ENCODE data around the gene SMAP2.

The SMAP2 gene

DNA sequence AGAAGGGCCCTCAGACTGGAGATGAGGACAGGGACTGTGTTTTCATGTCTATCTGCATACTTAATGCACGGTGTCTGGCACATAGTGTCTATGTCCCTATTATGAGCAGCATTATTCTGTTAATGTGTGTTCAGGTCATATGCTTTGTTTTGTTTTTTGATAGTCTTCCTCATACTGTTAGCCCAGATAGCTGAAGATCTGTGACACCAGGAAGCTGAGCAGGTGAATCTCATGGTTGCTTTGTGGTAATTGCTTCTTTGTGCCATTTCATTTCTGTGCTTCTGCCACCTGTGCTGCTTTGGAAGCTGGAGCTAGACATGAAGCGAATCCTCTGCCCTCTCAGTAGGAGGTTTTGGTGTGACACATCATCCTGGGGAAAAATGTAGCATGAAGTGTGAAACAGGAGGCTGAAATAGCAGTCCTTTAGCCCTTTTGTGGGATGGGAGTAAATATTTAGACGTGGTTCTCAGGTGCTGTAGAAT is 15.8 kb downstream of the SMAP2 start:
- in situ Hi-C loops (cut with HindIII; ENCODE audit: low sequenced_read_pairs) = no loop called here

DNA sequence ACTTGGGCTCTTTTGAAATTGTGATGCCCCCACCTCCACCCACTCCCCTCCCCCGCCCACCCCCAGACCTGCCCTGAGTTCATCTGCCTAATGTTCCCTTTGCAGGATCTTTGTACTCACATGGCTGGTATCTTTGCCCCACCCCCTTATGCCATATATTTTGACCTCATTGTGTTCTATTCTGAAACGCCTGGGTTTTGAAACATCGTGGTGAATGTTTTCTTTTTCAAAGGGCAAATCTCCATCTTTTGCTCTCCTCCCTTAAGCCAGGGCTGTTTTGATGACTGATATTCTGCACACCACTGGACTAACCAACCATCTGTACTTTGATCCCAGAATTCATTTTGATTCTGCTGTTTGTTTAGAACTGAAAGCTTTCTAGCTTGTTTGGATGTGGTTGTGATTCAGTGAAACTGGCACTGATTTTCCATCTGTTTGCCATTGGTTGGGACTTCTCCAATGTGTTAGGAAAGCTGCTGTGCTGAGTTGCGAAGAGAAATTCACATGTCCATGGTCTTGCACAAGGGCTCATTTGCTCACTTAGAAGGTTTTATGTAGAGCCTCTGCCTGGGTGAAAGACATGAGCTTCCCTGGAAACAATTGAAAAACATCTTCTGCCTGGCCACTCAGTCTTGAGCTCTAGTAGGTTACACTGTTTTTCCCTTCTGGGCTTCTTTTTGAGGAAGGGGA is 16.5 kb downstream of the SMAP2 start:
- in situ Hi-C loops (cut with HindIII; ENCODE audit: low sequenced_read_pairs) = loop anchor here (10.0 kb wide), 1 partner anchor 115 kb away; no protein-coding TSS in a partner anchor

DNA sequence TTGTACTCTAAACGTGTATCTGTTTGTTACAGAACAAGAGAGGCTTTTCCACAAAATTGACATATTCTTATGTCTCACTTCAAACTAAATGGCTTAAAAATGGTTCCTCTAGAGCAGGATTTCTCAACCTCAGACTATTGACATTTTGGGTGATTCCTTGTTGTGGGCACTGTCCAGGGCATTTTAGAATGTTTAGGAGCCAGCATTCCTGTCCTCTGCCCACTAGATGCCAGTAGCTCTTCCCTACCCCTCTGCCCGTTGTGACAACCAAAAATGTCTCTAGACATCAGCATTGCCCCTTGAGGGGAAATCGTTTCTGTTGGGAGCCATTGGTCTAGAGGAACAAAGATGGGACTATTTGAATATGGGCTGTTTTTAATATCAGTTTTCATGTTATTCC is 17.3 kb downstream of the SMAP2 start:
- in situ Hi-C loops (cut with HindIII; ENCODE audit: low sequenced_read_pairs) = loop anchor here (10.0 kb wide), 1 partner anchor 116 kb away; no protein-coding TSS in a partner anchor

DNA sequence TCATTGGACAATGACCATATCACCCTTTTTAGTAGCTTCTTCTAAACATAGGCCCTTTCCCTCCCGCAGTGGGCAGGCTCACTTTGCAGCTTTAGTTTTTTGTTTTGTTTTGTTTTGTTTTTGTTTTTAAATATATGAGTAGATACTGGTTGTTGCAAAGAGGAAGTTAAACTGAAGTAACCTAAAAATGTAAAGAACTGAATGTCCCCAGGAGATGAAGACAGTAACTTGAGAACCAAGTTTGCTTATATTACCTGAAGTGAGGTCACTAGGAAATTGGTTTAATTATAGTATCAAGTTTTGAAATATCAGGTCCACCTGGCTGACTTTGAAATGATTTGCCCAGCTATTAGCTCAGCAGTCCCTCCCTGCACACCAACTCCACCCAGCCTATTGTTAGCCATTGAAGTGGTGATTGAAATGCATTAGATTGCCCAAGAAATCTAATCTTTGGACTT is 18.2 kb downstream of the SMAP2 start:
- in situ Hi-C loops (cut with HindIII; ENCODE audit: low sequenced_read_pairs) = loop anchor here (10.0 kb wide), 1 partner anchor 117 kb away; no protein-coding TSS in a partner anchor

DNA sequence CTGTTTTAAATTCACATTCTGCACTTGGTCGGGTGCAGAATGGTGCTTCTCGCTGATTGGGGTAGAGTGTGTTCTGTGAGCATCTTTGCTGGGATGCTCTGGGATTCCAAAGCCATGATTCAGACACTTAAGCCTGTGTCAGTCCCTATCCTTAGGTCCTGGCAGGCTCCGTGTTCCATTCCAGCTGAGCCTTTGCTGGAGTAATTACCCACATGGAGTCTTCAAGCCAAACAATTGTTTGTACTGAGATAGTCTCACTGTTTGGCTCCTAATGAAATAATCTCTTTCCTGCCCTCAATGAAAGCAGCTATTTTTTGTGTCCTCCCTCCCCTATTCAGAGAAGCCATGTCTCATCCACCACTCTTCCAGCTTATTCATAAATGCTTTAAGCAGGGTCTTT is 18.7 kb downstream of the SMAP2 start:
- in situ Hi-C loops (cut with HindIII; ENCODE audit: low sequenced_read_pairs) = loop anchor here (10.0 kb wide), 1 partner anchor 117 kb away; no protein-coding TSS in a partner anchor

DNA sequence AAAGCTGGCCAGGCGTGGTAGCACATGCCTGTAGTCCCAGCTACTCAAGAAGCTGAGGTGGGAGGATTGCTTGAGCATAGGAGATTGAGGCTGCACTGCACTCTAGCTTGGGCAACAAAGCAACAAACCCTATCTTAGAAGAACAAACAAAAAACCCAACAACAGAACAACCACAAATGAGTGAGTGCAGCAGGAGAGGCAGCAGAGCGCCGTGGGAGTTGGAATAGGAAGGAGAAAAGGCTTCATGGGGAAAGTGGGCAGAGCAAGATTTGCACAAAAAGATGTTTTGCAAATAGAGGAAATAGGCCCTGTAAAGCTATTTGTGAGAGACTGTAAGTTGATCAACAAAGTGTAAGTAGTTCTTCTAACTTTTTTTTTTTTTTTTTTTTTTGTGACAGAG is 19.6 kb downstream of the SMAP2 start:
- in situ Hi-C loops (cut with HindIII; ENCODE audit: low sequenced_read_pairs) = loop anchor here (10.0 kb wide), 1 partner anchor 118 kb away; no protein-coding TSS in a partner anchor

DNA sequence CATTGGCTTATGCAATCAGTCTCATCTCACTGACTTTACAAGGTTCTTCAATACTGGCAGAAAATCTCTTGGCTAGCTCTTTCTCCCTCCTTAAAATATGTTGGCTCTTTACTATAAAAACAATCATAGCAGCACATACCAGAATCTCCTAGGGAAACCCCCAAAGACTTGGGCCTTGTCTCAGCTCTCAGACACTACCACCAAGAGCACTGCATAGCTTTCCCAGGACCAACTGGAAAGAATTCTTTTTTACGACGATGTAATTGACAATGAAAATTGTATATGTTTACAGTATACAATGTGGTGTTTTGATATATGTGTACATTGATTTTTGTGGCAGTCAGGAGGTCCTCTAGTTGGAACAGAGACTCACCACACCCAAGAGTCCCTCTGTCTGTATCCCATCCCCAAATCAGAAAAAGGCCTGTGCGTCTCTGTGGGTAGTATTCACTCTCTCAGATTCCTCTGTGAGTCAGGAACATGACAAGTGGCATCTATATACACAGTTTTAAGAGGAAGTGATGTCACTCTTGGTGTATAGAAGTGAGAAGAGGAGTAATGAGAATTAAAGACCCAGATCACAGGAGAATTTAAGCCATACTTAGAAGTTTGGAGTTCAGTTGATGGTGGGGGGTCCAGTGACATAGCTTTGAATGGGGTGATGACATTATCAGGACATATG is 21.1 kb downstream of the SMAP2 start:
- in situ Hi-C loops (cut with HindIII; ENCODE audit: low sequenced_read_pairs) = loop anchor here (10.0 kb wide), 1 partner anchor 120 kb away; no protein-coding TSS in a partner anchor

DNA sequence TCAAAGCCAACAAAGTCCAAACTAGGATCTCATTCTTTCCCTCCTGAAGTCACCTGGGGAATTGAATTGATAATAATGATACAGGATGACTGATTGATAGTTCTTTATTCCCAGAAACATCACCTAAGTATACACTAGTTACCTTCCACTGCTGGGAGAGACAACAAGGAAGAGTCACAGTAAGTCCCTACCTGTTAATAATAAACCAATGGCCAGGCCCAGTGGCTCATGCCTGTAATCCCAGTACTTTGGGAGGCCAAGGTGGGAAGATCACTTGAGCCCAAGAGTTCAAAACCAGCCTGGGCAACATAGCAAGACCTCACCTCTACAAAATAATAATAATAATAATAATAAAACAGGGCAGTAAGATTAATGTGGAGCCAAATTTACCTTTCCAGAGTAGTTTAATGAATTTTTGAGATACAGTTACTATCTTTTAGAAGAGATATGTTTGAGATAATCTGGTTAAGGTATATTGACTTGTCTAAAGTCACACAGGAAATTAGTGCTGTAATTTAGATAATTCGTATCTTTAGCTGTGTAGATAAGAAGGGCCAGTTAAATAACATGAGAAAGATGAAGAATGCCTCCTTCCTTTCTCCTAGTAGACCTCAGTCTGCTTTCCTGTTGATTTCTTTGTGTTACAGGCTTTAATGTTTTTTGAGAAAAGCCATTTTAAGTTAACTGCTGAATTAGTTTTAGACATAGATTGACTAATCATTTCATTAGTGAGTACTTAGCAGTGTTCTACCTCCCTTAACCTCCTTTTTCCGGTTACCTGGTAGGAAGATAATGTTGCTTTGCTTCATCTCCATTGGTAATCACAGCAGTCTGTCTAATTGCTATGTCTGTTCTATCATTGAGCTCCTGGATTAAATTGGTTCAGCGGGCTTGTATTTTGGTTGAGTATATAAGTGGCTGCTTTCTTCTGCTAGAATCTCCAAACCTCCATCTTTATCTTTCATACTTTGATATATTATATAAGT is 22.0 kb downstream of the SMAP2 start:
- in situ Hi-C loops (cut with HindIII; ENCODE audit: low sequenced_read_pairs) = loop anchor here (10.0 kb wide), 1 partner anchor 121 kb away; no protein-coding TSS in a partner anchor

DNA sequence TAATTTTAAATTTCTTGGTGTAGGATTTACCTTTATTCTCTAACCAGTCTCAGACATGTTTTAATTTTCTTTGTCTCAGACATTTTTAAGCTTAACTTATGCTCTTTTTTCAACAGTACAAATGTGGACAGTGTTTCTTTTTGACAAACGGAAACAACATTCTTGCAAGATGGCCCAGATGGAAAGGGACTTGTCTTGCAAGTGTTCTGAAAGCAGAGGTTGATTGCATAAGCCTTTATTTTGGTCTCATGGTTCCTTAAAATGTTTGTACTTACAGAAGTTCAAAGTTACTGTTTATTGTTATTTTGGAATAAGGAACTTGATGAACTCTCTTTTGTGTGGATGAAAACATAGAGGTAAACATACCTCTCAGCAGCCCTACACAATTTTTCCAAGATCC is 22.9 kb downstream of the SMAP2 start:
- in situ Hi-C loops (cut with HindIII; ENCODE audit: low sequenced_read_pairs) = loop anchor here (10.0 kb wide), 1 partner anchor 122 kb away; no protein-coding TSS in a partner anchor

DNA sequence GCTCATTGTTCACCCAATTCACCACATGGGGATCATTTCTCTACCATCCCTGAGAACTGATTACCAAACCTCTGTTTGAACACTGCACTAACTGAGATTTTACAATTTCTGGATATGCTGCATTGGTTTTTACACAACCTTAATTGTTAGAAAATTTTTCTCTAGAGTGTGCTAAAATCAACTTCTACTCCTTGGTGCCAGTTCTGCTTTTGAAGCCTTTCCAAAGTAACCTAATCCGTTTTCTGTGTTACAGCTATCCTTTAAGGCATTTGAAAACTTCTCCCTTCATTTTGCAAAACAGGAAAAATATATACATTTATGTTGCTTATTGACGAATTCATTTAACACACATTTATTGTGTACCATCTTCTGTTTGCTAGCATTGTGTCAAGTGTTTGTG is 23.7 kb downstream of the SMAP2 start:
- in situ Hi-C loops (cut with HindIII; ENCODE audit: low sequenced_read_pairs) = loop anchor here (10.0 kb wide), 1 partner anchor 122 kb away; no protein-coding TSS in a partner anchor

DNA sequence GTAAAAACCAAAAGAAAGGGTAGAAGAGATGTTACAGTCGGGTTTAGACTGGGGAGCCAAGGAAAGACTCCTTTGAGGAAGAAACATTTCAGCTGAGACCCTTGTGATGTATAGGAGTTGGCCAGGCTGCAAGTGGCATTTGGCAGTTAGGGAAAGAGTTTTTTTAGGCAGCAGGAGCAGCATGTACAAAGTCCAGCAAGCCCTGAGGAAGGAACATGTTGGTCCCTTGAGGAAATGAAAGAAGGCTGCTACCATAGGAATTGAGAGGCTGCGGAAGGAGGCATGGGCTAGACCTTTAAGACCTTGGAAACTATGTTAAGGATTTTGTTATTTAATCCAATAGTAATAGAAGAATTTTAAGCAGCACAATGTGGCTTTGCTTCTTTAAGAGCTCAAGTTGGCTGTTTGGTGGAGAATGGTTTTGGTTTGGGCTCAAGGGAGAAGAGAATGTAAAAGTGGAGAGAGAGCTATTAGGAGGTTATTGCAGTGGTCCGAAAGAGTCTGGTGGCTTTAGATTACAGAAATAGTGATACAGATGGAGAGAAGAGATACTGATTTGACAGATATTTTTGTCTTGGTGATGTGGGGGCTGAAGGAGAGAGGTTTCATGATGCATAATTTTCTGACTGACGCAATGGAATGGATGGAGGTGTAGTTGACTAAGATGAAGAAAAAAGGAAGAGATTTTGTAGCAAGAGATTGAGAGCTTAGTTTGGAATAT is 26.6 kb downstream of the SMAP2 start:
- in situ Hi-C loops (cut with HindIII; ENCODE audit: low sequenced_read_pairs) = loop anchor here (10.0 kb wide), 1 partner anchor 125 kb away; no protein-coding TSS in a partner anchor

DNA sequence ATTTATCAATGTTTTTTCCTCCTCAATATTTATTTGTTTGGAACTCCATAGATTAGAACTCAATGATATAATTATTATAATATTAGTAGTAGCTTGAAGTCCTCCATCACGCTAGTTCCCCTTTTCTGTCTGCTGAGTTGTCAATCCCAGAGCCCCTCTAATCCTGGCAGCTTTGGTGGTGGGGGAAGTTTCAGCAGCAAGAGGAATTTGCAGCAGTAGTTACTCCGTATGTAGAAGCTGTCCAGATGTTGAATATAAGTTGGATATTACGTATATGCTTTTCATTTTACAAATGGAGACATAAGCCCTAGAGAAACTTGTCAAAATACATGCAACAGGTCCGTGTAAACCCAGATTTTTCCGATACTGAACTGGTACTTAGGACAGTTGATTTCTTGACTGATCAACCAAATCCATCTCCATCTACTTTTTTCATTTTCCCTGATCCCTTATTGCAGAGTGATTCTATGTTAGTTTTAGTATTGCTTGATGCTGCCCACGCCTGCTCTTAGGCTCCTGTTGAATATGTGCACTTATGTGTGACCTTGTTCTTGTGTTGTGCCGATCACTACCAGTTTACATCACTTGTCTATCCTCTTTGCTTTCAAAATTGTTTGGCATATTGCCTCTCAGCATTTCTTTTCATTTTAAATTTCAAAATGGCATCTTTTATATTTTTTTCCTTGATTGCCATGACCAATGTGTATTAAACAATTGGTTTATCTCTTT is 28.1 kb downstream of the SMAP2 start:
- in situ Hi-C loops (cut with HindIII; ENCODE audit: low sequenced_read_pairs) = no loop called here

DNA sequence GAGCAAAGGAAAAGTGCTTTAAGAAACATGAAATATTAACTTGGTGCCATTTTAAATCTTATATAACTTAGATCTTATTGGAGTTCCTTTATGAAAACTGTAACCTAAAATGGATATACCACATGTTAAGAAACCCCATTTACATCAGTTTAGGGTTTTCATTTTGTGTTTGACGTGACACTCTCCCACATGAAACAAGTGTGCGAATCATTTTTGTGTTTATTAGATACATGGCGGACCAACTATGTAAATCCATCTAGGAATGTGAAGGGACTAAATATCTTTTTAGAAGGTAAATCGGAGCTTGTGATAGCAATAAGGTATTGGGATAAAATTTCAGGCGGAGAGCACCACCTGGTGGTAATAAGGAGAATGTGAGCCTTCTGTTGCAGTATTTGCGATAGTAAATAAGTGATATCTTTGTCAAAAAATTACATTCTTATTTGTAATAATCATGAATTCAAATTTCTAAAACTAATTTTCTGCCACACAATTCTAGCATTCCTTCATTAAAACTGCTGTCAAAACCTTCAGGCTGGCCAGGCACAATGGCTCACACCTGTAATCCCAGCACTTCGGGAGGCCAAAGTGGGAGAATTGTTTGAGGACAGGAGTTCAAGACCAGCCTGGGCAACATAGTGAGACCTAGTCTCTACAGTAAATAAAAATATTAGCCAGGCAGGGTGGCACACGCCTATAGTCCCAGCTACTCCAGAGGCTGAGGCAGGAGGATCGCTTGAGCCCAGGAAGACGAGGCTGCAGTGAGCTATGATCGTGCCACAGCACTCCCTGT is 31.3 kb downstream of the SMAP2 start:
- in situ Hi-C loops (cut with HindIII; ENCODE audit: low sequenced_read_pairs) = no loop called here

DNA sequence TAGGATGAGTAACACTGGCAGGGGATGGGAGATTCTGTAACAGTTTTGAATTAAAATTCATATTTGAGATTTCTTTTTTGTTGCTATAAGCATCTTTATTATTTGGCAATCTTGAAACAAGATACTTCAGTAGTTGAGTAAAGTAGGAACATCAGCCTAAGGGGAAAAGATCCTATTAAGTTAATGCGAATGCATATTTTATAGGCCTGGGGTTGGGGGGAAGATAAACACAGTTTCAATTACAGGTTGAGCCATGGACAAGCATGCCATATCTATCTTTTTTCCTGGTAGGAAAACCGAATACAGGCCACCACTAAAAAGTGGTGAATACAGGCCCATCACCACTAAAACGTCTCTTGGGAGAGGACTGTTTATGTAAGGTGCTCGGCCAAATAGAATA is 32.3 kb downstream of the SMAP2 start:
- in situ Hi-C loops (cut with HindIII; ENCODE audit: low sequenced_read_pairs) = no loop called here

DNA sequence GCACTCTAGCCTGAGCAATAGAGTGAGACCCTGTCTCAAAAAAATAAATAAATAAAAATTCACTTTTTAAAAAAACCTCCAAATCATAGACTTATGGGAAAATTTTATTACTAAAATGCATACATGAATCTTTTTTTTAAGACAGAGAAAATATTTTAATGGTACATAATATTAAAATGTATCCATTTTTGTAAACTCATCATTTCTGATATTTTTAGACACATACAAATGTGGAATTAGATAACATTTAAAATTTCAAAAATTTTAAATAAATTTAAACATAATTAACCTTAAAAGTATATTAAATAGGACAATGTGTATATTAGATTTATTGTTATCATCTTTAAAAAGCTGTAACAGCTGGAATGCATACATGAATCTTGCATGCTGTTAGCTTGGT is 33.9 kb downstream of the SMAP2 start:
- in situ Hi-C loops (cut with HindIII; ENCODE audit: low sequenced_read_pairs) = no loop called here

DNA sequence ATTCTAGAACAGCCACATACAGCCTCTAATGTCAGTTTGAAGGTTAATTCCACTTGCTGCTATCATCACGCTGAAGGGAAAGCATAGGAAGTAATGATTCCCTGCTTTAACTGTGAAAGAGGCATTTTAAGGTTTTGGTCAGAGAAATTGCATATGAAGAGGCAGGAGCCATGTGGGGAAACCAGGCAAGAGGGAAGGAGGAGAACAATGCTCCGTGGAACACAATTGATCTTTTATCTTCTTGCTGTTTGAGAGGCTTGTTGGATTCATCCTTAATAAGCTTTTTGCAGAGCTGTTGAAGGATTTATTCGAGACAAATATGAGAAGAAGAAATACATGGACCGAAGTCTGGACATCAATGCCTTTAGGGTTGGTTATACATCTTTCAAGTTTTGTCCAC is 35.9 kb downstream of the SMAP2 start:
- in situ Hi-C loops (cut with HindIII; ENCODE audit: low sequenced_read_pairs) = no loop called here

DNA sequence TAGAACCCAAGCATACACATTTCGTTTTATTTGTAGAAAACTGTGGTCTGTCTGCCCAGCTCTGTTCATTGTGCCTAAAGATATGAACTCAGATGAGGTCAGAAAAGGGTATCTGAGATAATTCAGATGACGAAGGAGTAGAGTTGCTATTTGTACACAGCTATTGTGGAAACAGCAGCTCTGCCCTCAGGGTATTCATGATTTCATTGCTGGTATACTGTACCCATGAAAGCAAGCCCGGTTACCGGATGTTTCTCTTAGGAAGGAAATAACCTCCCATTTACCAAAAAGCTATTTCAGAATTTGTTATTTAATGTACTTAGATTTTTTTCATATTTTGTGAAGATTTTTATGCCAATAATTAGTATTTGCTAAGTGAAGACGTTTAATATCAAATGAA is 37.8 kb downstream of the SMAP2 start:
- in situ Hi-C loops (cut with HindIII; ENCODE audit: low sequenced_read_pairs) = loop anchor here (5.0 kb wide), 1 partner anchor 59 kb away; no protein-coding TSS in a partner anchor

DNA sequence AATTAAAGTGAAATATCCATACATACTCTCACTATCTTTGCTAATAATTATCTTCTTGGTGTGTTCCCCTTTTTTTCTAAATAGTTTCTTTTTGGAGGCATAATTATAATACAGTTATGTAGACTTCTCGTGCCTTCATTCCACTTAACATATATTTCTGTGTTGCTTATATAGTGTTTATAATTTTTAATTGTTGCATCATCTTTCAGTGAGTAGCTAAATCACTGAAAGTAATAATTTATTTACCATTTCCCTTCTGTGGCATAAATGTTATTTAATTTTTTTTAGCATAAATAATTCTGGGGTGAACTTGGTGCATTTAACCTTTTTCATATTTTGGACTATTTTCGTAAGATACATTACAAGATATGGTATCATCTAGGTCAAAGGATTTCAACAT is 38.3 kb downstream of the SMAP2 start:
- in situ Hi-C loops (cut with HindIII; ENCODE audit: low sequenced_read_pairs) = loop anchor here (5.0 kb wide), 1 partner anchor 60 kb away; no protein-coding TSS in a partner anchor
